ENCODE measurements around the gene GDPD1. TPM values are rescaled to one million over a fixed set of nuclear protein-coding genes. Genes with fewer than 3 reads are reported as not detected.
"Not testable (repeated sequence)": the region's sequence is repeated elsewhere in the genome, so short reads cannot be mapped to it uniquely, and the experiment has no call there.

The GDPD1 gene
- total RNA-seq, 1 donor from 2014 or later, result 2.5 TPM

DNA sequence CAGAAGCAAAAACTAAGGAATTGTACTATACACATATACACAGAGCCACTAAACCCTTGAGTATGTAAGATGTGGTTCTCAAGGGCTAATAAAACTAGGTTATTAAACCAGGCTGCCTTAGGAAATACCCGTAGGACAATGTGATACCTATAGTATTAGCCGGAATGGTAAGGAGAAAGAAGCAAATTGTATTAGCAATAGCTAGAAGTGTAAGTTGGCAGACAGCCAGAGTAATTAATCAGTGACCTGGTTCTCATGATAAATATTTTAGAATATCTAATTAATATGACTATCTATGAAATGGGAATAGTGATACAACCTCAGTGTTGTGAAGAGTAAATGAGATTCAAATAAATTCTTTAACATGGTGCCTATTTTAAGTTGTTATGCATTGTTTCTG lies 18.6 kb downstream of the GDPD1 start:
- intact Hi-C loops (cut with micrococcal nuclease), result no loop called here

DNA sequence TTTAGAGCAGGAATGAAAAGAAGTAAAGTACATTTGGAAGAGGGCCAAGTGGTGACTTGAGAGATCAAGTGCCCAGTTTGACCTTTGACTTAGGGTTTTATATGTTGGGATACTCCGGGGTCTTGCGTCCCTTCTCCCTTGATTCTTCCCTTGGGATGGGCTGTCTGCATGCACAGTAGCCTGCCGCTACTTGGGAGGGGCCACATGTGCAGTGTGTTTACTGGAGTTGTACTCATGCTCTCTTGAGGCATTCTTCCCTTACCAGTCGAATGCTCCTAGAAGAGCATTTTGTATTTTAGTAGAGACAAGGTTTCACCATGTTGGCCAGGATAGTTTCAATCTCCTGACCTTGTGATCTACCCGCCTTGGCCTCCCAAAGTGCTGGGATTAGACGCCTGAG lies 23.8 kb downstream of the GDPD1 start:
- intact Hi-C loops (cut with micrococcal nuclease), result no loop called here

GRCh38 chr17:59254742-59255141 lies 34.4 kb downstream of the GDPD1 start:
- intact Hi-C loops (cut with micrococcal nuclease), result no loop called here

GRCh38 chr17:59257101-59257500 lies 36.8 kb downstream of the GDPD1 start:
- intact Hi-C loops (cut with micrococcal nuclease), result no loop called here

DNA sequence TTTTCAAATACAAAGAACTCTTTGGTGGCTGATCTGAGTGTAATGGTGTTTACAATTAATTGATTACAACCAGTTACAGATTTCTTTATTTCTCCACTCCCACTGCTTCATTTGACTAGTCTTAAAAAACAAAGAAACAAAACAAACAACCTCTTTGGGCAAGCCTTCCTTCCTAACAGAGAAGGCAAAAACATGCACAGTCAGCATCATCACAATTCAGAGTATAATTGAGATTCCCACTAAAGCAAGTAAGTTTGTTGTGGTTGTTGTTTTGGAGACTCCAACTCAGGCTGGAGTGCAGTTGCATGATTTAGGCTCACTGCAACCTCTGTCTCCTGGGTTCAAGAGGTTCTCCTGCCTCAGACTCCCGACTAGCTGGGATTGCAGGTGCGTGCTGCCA lies 40.4 kb downstream of the GDPD1 start:
- intact Hi-C loops (cut with micrococcal nuclease), result no loop called here

GRCh38 chr17:59266745-59267144 lies 46.4 kb downstream of the GDPD1 start:
- intact Hi-C loops (cut with micrococcal nuclease), result no loop called here

DNA sequence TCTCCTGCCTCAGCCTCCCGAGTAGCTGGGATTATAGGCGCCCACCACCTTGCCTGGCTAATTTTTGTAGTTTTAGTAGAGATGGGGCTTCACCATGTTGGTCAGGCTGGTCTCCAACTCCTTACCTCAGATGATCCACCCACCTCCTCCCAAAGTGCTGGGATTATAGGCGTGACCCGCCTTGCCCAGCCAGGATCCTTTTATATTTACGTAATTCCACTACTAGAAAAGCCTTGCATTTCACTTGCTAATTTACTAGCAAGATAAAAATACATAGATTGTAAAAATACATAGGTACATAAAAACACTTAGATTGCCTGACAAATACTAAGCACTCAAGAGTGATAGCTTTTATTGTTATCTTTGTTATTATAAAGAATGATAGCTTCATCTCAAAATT lies 47.5 kb downstream of the GDPD1 start:
- intact Hi-C loops (cut with micrococcal nuclease), result no loop called here

DNA sequence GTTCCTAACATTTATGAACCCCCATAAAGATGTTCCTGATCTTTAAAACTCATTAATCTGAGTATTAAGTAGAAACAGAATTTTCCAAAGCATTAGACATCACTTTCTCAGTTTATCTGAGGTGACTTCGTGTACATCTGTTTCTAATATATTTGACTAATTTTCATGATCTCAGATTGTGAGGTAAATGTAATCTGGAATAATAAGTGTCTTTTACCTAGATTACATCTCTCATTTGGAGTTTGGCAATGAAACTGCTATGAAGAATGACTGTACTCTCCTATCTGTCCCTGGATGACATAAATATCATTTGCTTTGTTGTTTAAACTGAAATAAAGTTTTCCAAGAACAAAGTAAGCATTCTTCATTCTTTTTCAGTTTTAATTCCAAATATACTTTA lies 55.3 kb downstream of the GDPD1 start:
- intact Hi-C loops (cut with micrococcal nuclease), result no loop called here

DNA sequence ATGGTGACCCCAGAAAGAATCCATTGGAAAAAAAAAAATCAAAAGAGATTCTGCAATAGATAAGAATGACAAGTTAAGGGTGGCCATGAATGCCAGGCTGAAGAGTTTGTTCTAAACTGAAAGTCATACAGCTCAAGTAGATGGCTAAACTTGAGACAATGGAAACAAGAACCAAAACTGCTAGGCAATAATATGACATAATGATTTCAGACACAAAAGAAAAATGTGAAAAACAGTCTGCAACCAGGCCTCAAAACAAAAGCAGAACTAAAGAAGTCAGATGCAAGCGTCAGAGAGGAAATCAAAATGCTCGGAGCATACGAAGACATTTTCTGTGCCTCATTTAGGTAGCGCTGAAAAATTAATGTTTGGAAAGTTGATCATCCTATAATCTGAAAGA lies 56.7 kb downstream of the GDPD1 start:
- intact Hi-C loops (cut with micrococcal nuclease), result no loop called here

DNA sequence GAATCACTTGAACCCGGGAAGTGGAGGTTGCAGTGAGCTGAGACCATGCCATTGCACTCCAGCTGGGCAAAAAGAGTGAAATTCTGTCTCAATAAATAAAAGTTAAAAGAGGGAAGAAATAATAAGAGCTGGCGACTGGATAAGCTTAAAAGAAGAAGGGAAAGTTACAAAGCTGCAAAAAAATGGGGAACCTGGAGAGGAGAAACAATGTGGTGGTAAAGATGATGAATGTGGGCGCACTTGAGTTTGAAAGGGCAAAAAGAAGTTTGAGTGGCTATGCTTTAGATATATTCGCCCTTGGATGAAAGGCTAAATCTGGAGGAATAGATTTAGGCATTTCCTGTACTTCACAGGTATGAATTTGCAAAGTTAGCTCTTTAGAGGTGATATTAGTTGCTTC lies 58.1 kb downstream of the GDPD1 start:
- intact Hi-C loops (cut with micrococcal nuclease), result no loop called here

DNA sequence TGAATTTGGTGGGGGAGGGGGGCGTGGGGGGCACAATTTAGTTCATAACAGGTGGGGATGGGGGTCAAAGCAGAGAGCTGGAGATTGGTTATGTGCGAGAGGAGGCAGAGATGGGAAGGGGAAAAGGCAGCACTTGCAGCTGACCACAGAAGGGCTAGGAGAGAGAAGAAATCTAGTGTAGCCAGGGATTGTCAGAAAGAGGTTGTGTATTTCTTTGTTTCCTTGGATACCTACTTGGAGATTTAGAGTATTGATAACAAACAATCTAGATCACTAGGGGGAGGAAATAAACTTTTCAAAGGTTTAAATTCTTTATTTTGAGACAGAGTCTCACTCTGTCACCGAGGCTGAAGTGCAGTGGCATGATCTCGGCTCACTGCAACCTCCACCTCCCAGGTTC lies 64.0 kb downstream of the GDPD1 start:
- intact Hi-C loops (cut with micrococcal nuclease), result no loop called here

DNA sequence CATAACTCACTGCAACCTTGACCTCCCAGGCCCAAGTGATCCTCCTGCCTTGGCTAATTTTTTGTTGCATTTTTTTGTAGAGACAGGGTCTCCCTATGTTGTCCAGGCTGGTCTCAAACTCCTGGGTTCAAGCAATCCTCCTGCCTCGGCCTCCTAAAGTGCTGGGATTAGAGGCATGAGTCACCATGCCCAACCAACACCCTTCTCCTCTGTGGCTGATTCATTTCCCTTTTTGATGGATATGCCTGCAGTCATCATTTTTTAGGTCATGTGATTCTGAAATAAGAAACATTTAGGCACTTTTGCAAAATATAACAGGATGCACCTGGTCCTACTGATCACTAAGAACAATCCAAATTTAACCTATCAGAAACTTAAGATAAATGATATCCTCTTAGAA lies 67.1 kb downstream of the GDPD1 start:
- intact Hi-C loops (cut with micrococcal nuclease), result no loop called here

- intact Hi-C loops (cut with micrococcal nuclease), result no loop called here
Observed at GRCh38 chr17:59287891-59288290, 67.6 kb downstream of the GDPD1 start.

- intact Hi-C loops (cut with micrococcal nuclease), result no loop called here
Observed at GRCh38 chr17:59289981-59290301, 69.6 kb downstream of the GDPD1 start.

- intact Hi-C loops (cut with micrococcal nuclease), result not testable (repeated sequence)
Observed at GRCh38 chr17:59290302-59290998, 70.1 kb downstream of the GDPD1 start.

- intact Hi-C loops (cut with micrococcal nuclease), result no loop called here
Observed at GRCh38 chr17:59292174-59292523, 71.8 kb downstream of the GDPD1 start.

GRCh38 chr17:59296190-59296589 lies 75.9 kb downstream of the GDPD1 start:
- intact Hi-C loops (cut with micrococcal nuclease), result no loop called here

GRCh38 chr17:59298521-59298920 lies 78.2 kb downstream of the GDPD1 start:
- intact Hi-C loops (cut with micrococcal nuclease), result no loop called here

GRCh38 chr17:59299400-59300092 lies 79.2 kb downstream of the GDPD1 start:
- intact Hi-C loops (cut with micrococcal nuclease), result no loop called here

- intact Hi-C loops (cut with micrococcal nuclease), result no loop called here
Observed at GRCh38 chr17:59300941-59301340, 80.6 kb downstream of the GDPD1 start.

DNA sequence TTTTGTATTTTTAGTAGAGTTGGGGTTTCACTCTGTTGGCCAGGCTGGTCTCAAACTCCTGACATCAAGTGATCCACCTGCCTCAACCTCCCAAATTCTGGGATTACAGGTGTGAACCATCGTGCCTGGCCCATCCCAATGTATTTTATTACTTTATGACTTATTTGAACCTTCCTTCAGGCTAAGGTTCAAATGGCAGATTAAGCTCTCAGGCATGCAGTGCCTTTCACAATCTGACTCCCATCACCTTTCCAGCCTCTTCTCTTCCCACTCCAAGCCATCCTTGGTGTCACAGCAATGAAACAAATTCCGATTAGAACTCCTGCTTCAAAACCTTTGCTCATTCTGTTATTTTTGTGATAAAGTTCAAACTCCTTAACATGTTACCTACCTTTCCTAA lies 84.5 kb downstream of the GDPD1 start:
- intact Hi-C loops (cut with micrococcal nuclease), result no loop called here

DNA sequence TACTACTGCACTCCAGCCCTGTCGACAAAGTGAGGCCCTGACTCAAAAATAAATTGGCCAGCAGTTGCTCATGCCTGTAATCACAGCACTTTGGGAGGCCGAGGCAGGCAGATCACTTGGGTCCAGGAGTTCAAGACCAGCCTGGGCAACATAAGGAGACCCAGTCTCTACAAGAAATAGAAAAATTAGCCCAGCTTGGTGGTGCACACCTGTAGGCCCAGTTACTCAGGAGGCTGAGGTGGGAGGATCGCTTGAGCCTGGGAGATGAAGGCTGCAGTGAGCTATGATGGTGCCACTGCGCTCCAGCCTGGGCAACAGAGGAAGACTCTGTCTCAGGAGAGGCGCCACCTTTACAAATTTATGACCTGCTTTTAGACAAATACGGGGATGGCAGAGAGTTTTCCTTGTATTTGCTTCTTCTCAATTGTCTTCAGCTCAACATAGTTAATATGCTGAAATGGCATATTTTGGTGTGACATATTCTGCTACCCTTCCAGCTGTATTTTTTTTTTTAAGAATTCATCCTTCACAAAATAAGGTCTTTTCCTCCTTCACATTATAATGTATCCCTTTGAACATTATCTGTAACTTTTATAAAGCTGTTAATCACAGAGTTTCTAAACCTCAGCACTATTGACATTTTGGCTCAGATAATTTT lies 90.1 kb downstream of the GDPD1 start:
- intact Hi-C loops (cut with micrococcal nuclease), result loop anchor here (5.0 kb wide), 2 partner anchors 212 to 257 kb away; partner anchors contain the start of gene DHX40

- intact Hi-C loops (cut with micrococcal nuclease), result loop anchor here (1.0 to 5.0 kb wide), 3 partner anchors 129 to 256 kb away; partner anchors contain the start of gene DHX40
Observed at GRCh38 chr17:59311051-59311468, 90.7 kb downstream of the GDPD1 start.

Measured in T-helper 2 cell treated with Interferon-gamma antibody and Interleukin-4, amounts not matched to agents 100 ng/mL and 5 ng/mL, for 36 hours (primary cell).